ENCODE data around the gene ZPBP2. TPM values are rescaled to one million over a fixed set of nuclear protein-coding genes. Genes with fewer than 3 reads are reported as not detected.

ZPBP2 gene
- total and polyA plus RNA-seq, 2 of the 13 experiments (the other 11 are each of a cell fraction or from before 2014, with no cell fraction given), result not detected

DNA sequence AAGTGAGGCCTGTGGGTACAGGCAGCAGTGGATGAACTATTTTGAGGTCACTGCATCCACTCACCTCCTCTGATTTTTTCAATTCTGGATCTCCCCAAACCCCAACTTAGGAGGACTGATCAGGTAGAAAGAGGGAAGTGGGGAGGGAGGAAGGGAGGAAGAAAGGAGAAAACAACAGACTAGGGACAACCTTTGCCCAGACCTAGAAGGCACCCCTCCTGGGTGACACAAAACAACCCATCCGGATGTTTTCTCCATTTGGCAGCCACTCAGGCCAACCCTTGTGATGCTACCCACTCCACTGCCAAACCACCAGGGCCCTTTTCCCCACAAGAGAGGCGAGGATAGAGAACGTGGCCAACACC is 56.7 kb downstream of the ZPBP2 start (continued):
- TF ChIP-seq, protein P1, sequence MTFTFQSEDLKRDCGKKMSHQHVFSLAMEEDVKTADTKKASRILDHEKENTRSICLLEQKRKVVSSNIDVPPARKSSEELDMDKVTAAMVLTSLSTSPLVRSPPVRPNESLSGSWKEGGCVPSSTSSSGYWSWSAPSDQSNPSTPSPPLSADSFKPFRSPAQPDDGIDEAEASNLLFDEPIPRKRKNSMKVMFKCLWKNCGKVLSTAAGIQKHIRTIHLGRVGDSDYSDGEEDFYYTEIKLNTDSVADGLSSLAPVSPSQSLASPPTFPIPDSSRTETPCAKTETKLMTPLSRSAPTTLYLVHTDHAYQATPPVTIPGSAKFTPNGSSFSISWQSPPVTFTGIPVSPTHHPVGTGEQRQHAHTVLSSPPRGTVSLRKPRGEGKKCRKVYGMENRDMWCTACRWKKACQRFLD (CRISPR knock-in tag; IDR thresholded peaks at IDR 0.05; ENCODE audit: borderline replicate concordance), result no peak
- TF ChIP-seq PRDM15 (CRISPR knock-in tag; IDR thresholded peaks at IDR 0.05), result no peak
- TF ChIP-seq ZNF260 (CRISPR knock-in tag; IDR thresholded peaks at IDR 0.05; ENCODE audit: borderline replicate concordance, low read depth), result 0 out of 2 replicates have a peak, but pooled peaks have one; percentile 14
- TF ChIP-seq ZNF441 (CRISPR knock-in tag; IDR thresholded peaks at IDR 0.05; ENCODE audit: borderline replicate concordance), result no peak
- TF ChIP-seq, protein P2, sequence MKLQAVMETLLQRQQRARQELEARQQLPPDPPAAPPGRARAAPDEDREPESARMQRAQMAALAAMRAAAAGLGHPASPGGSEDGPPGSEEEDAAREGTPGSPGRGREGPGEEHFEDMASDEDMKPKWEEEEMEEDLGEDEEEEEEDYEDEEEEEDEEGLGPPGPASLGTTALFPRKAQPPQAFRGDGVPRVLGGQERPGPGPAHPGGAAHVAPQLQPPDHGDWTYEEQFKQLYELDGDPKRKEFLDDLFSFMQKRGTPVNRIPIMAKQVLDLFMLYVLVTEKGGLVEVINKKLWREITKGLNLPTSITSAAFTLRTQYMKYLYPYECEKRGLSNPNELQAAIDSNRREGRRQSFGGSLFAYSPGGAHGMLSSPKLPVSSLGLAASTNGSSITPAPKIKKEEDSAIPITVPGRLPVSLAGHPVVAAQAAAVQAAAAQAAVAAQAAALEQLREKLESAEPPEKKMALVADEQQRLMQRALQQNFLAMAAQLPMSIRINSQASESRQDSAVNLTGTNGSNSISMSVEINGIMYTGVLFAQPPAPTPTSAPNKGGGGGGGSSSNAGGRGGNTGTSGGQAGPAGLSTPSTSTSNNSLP (IDR thresholded peaks at IDR 0.05; ENCODE audit: low read depth, low read length), result no peak
- TF ChIP-seq, protein P3, sequence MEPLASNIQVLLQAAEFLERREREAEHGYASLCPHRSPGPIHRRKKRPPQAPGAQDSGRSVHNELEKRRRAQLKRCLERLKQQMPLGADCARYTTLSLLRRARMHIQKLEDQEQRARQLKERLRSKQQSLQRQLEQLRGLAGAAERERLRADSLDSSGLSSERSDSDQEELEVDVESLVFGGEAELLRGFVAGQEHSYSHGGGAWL (CRISPR knock-in tag; IDR thresholded peaks at IDR 0.05), result no peak
- TF ChIP-seq SMC3 (IDR thresholded peaks at IDR 0.05; ENCODE audit: low read length), result no peak
- TF ChIP-seq, protein P4, sequence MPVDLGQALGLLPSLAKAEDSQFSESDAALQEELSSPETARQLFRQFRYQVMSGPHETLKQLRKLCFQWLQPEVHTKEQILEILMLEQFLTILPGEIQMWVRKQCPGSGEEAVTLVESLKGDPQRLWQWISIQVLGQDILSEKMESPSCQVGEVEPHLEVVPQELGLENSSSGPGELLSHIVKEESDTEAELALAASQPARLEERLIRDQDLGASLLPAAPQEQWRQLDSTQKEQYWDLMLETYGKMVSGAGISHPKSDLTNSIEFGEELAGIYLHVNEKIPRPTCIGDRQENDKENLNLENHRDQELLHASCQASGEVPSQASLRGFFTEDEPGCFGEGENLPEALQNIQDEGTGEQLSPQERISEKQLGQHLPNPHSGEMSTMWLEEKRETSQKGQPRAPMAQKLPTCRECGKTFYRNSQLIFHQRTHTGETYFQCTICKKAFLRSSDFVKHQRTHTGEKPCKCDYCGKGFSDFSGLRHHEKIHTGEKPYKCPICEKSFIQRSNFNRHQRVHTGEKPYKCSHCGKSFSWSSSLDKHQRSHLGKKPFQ (CRISPR knock-in tag; IDR thresholded peaks at IDR 0.05; ENCODE audit: insufficient replicate concordance), result peak; percentile 29
- TF ChIP-seq ZNF589 (CRISPR knock-in tag; conservative IDR thresholded peaks at IDR 0.05), result no peak; the same call in 1 of the 2 replicates
- TF ChIP-seq ZNF605 (CRISPR knock-in tag; IDR thresholded peaks at IDR 0.05), result peak; percentile 22; the same call in 1 of the 2 replicates
- no peak for TF ChIP-seq THAP7 (CRISPR knock-in tag; IDR thresholded peaks at IDR 0.05)
- TF ChIP-seq ZNF562 (CRISPR knock-in tag; IDR thresholded peaks at IDR 0.05; ENCODE audit: borderline replicate concordance), result no peak
- TF ChIP-seq ZNF329 (CRISPR knock-in tag; IDR thresholded peaks at IDR 0.05; ENCODE audit: low read depth), result no peak
- no peak for TF ChIP-seq MAFG (CRISPR knock-in tag; IDR thresholded peaks at IDR 0.05)
- 0 out of 2 replicates have a peak, but pooled peaks have one; percentile 67 for TF ChIP-seq MZF1 (CRISPR knock-in tag; IDR thresholded peaks at IDR 0.05; ENCODE audit: borderline replicate concordance)
- no peak for TF ChIP-seq HIVEP1 (CRISPR knock-in tag; IDR thresholded peaks at IDR 0.05)
